HEK293 (cell line): ENCODE results near the gene TNIP1.

Experiments used
- CTCF ChIA-PET: fragments of 350-600 bp; formaldehyde crosslinking; extraction: SDS; loops from one replicate; lab custom pipeline; 2021; ENCODE audit warnings: antibody characterized with exemption; lab: Yijun Ruan, JAX
- POLR2A ChIA-PET: fragments of 300-600 bp; formaldehyde crosslinking; extraction: SDS; loops from one replicate; lab custom pipeline; 2020; ENCODE audit warnings: antibody characterized with exemption, inconsistent platforms; lab: Yijun Ruan, JAX
- H3K27ac ChIP-seq: fragments of 200-500 bp; sonication (Bioruptor generic); 2 replicates; pipeline ENCODE4 v1.5.1; 2014; ENCODE audit warnings: low read depth, low read length, control low read depth, inconsistent platforms; ENCODE audit errors: extremely low read depth
- H3K36me3 ChIP-seq, 2 experiments: fragments of 200-500 bp in 1 of 2; sonication (Bioruptor generic) in 1 of 2; 1 replicate in 1 of 2; 2 replicates in 1 of 2; pipeline ENCODE4 v1.5.1; 2014 to 2017; ENCODE audit warnings: inconsistent platforms in 2 of 2, low read length in 2 of 2; ENCODE audit not compliant: control insufficient read depth in 2 of 2, insufficient read depth in 1 of 2
- H3K4me1 ChIP-seq: fragments of 200-500 bp; sonication (Bioruptor generic); 2 replicates; pipeline ENCODE4 v1.5.1; 2014; ENCODE audit warnings: mild to moderate bottlenecking, low read length, inconsistent platforms; ENCODE audit not compliant: control insufficient read depth, insufficient read depth
- H3K4me3 ChIP-seq: 2 replicates; pipeline ENCODE4 v1.5.1; 2011; ENCODE audit warnings: low read depth, mild to moderate bottlenecking, control low read depth, low read length, moderate library complexity
- H3K9me3 ChIP-seq: fragments of 200-500 bp; sonication (Bioruptor generic); 2 replicates; pipeline ENCODE4 v1.5.1; 2014; ENCODE audit warnings: low read depth, low read length, inconsistent platforms; ENCODE audit not compliant: control insufficient read depth, insufficient read depth
- KLF10 ChIP-seq: fragments of 450-650 bp; IDR thresholded peaks from 2 replicates; pipeline ENCODE4 v1.5.1; 2018; ENCODE audit warnings: missing biosample characterization, mild to moderate bottlenecking, missing genetic modification characterization
- KLF17 ChIP-seq: fragments of 450-650 bp; formaldehyde crosslinking; IDR thresholded peaks from 2 replicates; pipeline ENCODE4 v1.5.1; 2016; ENCODE audit warnings: missing biosample characterization, missing genetic modification characterization
- MEIS1 ChIP-seq: sonication (generic); formaldehyde crosslinking; IDR thresholded peaks from 2 replicates; pipeline ENCODE4 v1.8.1; 2022; ENCODE audit warnings: missing genetic modification reagents, mild to moderate bottlenecking, borderline replicate concordance
- MYNN ChIP-seq: fragments of 450-650 bp; formaldehyde crosslinking; IDR thresholded peaks from 2 replicates; pipeline ENCODE4 v1.5.1; 2016; ENCODE audit warnings: missing biosample characterization, missing genetic modification characterization, borderline replicate concordance
- REPIN1 ChIP-seq: fragments of 450-650 bp; formaldehyde crosslinking; IDR thresholded peaks from 2 replicates; pipeline ENCODE4 v1.5.1; 2017; ENCODE audit warnings: missing biosample characterization, missing genetic modification characterization, low read depth
- SCRT2 ChIP-seq: fragments of 450-650 bp; formaldehyde crosslinking; IDR thresholded peaks from 2 replicates; pipeline ENCODE4 v1.5.1; 2016; ENCODE audit warnings: missing biosample characterization, missing genetic modification characterization
- ZBTB48 ChIP-seq: fragments of 450-650 bp; formaldehyde crosslinking; IDR thresholded peaks from 2 replicates; pipeline ENCODE4 v1.5.1; 2016; ENCODE audit warnings: missing biosample characterization, missing genetic modification characterization
- ZFP3 ChIP-seq: fragments of 450-650 bp; formaldehyde crosslinking; IDR thresholded peaks from 2 replicates; pipeline ENCODE4 v1.5.1; 2016; ENCODE audit warnings: low read depth, missing biosample characterization, missing genetic modification characterization
- ZNF138 ChIP-seq: fragments of 450-650 bp; formaldehyde crosslinking; IDR thresholded peaks from 2 replicates; pipeline ENCODE4 v1.5.1; 2016; ENCODE audit warnings: missing biosample characterization, missing genetic modification characterization, borderline replicate concordance
- ZNF140 ChIP-seq: fragments of 450-650 bp; formaldehyde crosslinking; IDR thresholded peaks from 2 replicates; pipeline ENCODE4 v1.5.1; 2016; ENCODE audit warnings: missing biosample characterization, missing genetic modification characterization
- ZNF175 ChIP-seq: fragments of 450-650 bp; formaldehyde crosslinking; IDR thresholded peaks from 2 replicates; pipeline ENCODE4 v1.5.1; 2016; ENCODE audit warnings: missing biosample characterization, missing genetic modification characterization
- ZNF24 ChIP-seq: fragments of 450-650 bp; formaldehyde crosslinking; IDR thresholded peaks from 2 replicates; pipeline ENCODE4 v1.5.1; 2016; ENCODE audit warnings: missing biosample characterization, missing genetic modification characterization
- ZNF354C ChIP-seq: fragments of 450-650 bp; formaldehyde crosslinking; IDR thresholded peaks from 2 replicates; pipeline ENCODE4 v1.5.1; 2016; ENCODE audit warnings: missing biosample characterization, missing genetic modification characterization, low read depth, borderline replicate concordance
- ZNF513 ChIP-seq: fragments of 450-650 bp; IDR thresholded peaks from 2 replicates; pipeline ENCODE4 v1.5.1; 2018; ENCODE audit warnings: missing biosample characterization, missing genetic modification characterization
- ZNF518A ChIP-seq: fragments of 450-650 bp; formaldehyde crosslinking; conservative IDR thresholded peaks from 2 replicates; pipeline ENCODE4 v1.5.1; 2016; ENCODE audit warnings: low read depth, missing biosample characterization, missing genetic modification characterization
- ZNF544 ChIP-seq: fragments of 450-650 bp; formaldehyde crosslinking; IDR thresholded peaks from 2 replicates; pipeline ENCODE4 v1.5.0; 2017; ENCODE audit warnings: missing biosample characterization, missing genetic modification characterization
- ZNF596 ChIP-seq: fragments of 450-650 bp; IDR thresholded peaks from 2 replicates; pipeline ENCODE4 v1.5.0; 2018; ENCODE audit warnings: missing biosample characterization, mild to moderate bottlenecking, missing genetic modification characterization, moderate library complexity
- ZNF600 ChIP-seq: fragments of 450-650 bp; formaldehyde crosslinking; IDR thresholded peaks from 2 replicates; pipeline ENCODE4 v1.5.1; 2016; ENCODE audit warnings: missing biosample characterization, missing genetic modification characterization
- ZNF610 ChIP-seq: fragments of 450-650 bp; formaldehyde crosslinking; IDR thresholded peaks from 2 replicates; pipeline ENCODE4 v1.5.1; 2016; ENCODE audit warnings: missing biosample characterization, missing genetic modification characterization, borderline replicate concordance
- ZNF626 ChIP-seq: fragments of 450-650 bp; sonication (Bioruptor Pico); formaldehyde crosslinking; IDR thresholded peaks from 2 replicates; pipeline ENCODE4 v1.5.1; 2018; ENCODE audit warnings: missing biosample characterization, missing genetic modification characterization, inconsistent platforms
- ZNF677 ChIP-seq: fragments of 450-650 bp; IDR thresholded peaks from 2 replicates; pipeline ENCODE4 v1.5.0; 2018; ENCODE audit warnings: missing biosample characterization, mild to moderate bottlenecking, missing genetic modification characterization, moderate library complexity
- ZNF768 ChIP-seq: fragments of 450-650 bp; formaldehyde crosslinking; IDR thresholded peaks from 2 replicates; pipeline ENCODE4 v1.5.1; 2018; ENCODE audit warnings: missing biosample characterization, mild to moderate bottlenecking, missing genetic modification characterization
- ZNF777 ChIP-seq: fragments of 450-650 bp; formaldehyde crosslinking; IDR thresholded peaks from 2 replicates; pipeline ENCODE4 v1.5.1; 2017; ENCODE audit warnings: missing biosample characterization, missing genetic modification characterization, borderline replicate concordance

The TNIP1 gene

GRCh38 chr5:151113651-151114050 lies 32.8 kb upstream of the TNIP1 start:
- TF ChIP-seq ZNF518A (tag by site-specific recombination) (no peak), ZNF140 (no peak), ZNF175 (no peak), SCRT2 (tag by site-specific recombination) (no peak), ZNF138 (tag by site-specific recombination) (no peak), MYNN (tag by site-specific recombination) (no peak), ZNF513 (tag by site-specific recombination) (no peak), ZBTB48 (tag by site-specific recombination) (no peak)
- peaks cover 7 to 71% of the 10 kb centered on the region in 2 experiments; a peak in 2 of 3 replicates for H3K36me3 ChIP-seq
- no peak overlapping the region for H3K27ac ChIP-seq
- ChIA-PET CTCF (interaction anchor here (1.0 to 8.9 kb wide), 7 partner anchors 9 to 125 kb away, joined by 3 to 247 read pairs (median 5); no protein-coding TSS in a partner anchor), POLR2A (no interaction called here)
- no peaks in the 10 kb centered on the region for H3K9me3 ChIP-seq
- H3K4me1 ChIP-seq: no peaks in the 10 kb centered on the region
- H3K4me3 ChIP-seq: no peak overlapping the region

- H3K36me3 ChIP-seq: peaks cover 14 to 77% of the 10 kb centered on the region in 2 experiments; a peak in 2 of 3 replicates
- no peak overlapping the region for H3K4me3 ChIP-seq
- H3K9me3 ChIP-seq: no peaks in the 10 kb centered on the region
- CTCF ChIA-PET: interaction anchor here (0.8 to 5.4 kb wide), 3 partner anchors 15 to 60 kb away, joined by 4 to 52 read pairs (median 10); no protein-coding TSS in a partner anchor
- H3K4me1 ChIP-seq: no peaks in the 10 kb centered on the region
- no peak overlapping the region for H3K27ac ChIP-seq
- TF ChIP-seq ZFP3 (no peak), ZNF544 (no peak), ZNF768 (no peak), REPIN1 (tag by site-specific recombination) (no peak), ZNF677 (no peak), KLF17 (tag by site-specific recombination) (no peak), MEIS1 (CRISPR knock-in tag) (no peak), ZNF777 (tag by site-specific recombination) (no peak), MYNN (tag by site-specific recombination) (no peak), ZNF596 (tag by site-specific recombination) (no peak), ZNF626 (tag by site-specific recombination) (no peak), ZNF600 (tag by site-specific recombination) (no peak), ZNF24 (tag by site-specific recombination) (no peak), ZNF354C (tag by site-specific recombination) (no peak), KLF10 (tag by site-specific recombination) (no peak), ZNF610 (tag by site-specific recombination) (no peak)
- POLR2A ChIA-PET: no interaction called here
Observed at GRCh38 chr5:151110992-151111391, 30.2 kb upstream of the TNIP1 start.
